Measurements from ENCODE around the gene C2orf76.

DNA sequence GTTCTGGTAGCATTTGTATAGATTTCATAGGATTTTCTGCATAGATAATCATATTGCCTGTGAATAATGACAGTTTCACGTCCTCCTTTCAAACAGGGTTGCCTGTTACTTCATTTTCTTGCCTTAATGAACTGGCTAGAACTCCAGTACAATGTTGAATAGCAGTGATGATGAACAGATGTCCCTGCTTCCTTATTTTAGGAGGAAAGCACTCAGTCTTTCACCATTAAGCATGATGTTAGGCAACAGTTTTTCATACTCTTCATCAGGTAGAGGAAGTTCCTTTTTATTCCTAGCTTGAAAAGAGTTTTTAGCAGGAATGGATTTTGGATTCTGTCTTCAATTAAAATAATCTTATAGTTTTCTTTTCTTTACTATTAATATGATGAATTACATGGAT lies 39.7 kb downstream of the C2orf76 start:
- no peak for TF ChIP-seq SMC3 (IDR thresholded peaks at IDR 0.05)
- TF ChIP-seq POLR2A (IDR thresholded peaks at IDR 0.05; ENCODE audit: low read length) = no peak
- TF ChIP-seq, protein P1, sequence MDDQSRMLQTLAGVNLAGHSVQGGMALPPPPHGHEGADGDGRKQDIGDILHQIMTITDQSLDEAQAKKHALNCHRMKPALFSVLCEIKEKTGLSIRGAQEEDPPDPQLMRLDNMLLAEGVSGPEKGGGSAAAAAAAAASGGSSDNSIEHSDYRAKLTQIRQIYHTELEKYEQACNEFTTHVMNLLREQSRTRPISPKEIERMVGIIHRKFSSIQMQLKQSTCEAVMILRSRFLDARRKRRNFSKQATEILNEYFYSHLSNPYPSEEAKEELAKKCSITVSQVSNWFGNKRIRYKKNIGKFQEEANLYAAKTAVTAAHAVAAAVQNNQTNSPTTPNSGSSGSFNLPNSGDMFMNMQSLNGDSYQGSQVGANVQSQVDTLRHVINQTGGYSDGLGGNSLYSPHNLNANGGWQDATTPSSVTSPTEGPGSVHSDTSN (IDR thresholded peaks at IDR 0.05) = no peak
- TF ChIP-seq NR3C1 (IDR thresholded peaks at IDR 0.05) = no peak
- no peak for TF ChIP-seq RAD21 (conservative IDR thresholded peaks at IDR 0.05 in 1 of 2, IDR thresholded peaks at IDR 0.05 in 1 of 2)
- TF ChIP-seq, protein P2, sequence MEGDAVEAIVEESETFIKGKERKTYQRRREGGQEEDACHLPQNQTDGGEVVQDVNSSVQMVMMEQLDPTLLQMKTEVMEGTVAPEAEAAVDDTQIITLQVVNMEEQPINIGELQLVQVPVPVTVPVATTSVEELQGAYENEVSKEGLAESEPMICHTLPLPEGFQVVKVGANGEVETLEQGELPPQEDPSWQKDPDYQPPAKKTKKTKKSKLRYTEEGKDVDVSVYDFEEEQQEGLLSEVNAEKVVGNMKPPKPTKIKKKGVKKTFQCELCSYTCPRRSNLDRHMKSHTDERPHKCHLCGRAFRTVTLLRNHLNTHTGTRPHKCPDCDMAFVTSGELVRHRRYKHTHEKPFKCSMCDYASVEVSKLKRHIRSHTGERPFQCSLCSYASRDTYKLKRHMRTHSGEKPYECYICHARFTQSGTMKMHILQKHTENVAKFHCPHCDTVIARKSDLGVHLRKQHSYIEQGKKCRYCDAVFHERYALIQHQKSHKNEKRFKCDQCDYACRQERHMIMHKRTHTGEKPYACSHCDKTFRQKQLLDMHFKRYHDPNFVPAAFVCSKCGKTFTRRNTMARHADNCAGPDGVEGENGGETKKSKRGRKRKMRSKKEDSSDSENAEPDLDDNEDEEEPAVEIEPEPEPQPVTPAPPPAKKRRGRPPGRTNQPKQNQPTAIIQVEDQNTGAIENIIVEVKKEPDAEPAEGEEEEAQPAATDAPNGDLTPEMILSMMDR (IDR thresholded peaks at IDR 0.05) = no peak
- TF ChIP-seq HDAC2 (IDR thresholded peaks at IDR 0.05) = no peak
- no peak for TF ChIP-seq MAFK (IDR thresholded peaks at IDR 0.05; ENCODE audit: partially characterized antibody)
- TF ChIP-seq NPAS2 (CRISPR knock-in tag; IDR thresholded peaks at IDR 0.05; ENCODE audit: borderline replicate concordance) = no peak
- no peak for TF ChIP-seq ZNF302 (CRISPR knock-in tag; IDR thresholded peaks at IDR 0.05)
- TF ChIP-seq EHMT2 (IDR thresholded peaks at IDR 0.05; ENCODE audit: low read depth) = no peak
- TF ChIP-seq, protein P3, sequence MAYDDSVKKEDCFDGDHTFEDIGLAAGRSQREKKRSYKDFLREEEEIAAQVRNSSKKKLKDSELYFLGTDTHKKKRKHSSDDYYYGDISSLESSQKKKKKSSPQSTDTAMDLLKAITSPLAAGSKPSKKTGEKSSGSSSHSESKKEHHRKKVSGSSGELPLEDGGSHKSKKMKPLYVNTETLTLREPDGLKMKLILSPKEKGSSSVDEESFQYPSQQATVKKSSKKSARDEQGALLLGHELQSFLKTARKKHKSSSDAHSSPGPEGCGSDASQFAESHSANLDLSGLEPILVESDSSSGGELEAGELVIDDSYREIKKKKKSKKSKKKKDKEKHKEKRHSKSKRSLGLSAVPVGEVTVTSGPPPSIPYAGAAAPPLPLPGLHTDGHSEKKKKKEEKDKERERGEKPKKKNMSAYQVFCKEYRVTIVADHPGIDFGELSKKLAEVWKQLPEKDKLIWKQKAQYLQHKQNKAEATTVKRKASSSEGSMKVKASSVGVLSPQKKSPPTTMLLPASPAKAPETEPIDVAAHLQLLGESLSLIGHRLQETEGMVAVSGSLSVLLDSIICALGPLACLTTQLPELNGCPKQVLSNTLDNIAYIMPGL (CRISPR knock-in tag; IDR thresholded peaks at IDR 0.05; ENCODE audit: borderline replicate concordance) = no peak
- TF ChIP-seq, protein P4, sequence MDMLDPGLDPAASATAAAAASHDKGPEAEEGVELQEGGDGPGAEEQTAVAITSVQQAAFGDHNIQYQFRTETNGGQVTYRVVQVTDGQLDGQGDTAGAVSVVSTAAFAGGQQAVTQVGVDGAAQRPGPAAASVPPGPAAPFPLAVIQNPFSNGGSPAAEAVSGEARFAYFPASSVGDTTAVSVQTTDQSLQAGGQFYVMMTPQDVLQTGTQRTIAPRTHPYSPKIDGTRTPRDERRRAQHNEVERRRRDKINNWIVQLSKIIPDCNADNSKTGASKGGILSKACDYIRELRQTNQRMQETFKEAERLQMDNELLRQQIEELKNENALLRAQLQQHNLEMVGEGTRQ (IDR thresholded peaks at IDR 0.05) = no peak
- no peak for TF ChIP-seq SREBF2 (IDR thresholded peaks at IDR 0.05)

Data from A549 (cell line).